ENCODE results near the gene ARHGAP19.

- TF ChIP-seq SUZ12 (IDR thresholded peaks at IDR 0.05; ENCODE audit: extremely low read depth, insufficient read depth, insufficient read length), result no peak
- no peak for TF ChIP-seq YY1 (IDR thresholded peaks at IDR 0.05; ENCODE audit: insufficient read depth, insufficient read length)
Measured at GRCh38 chr10:97230146-97230545, 62.3 kb downstream of the ARHGAP19 start.

Measured in NT2/D1 (cell line).